ENCODE measurements around the gene CHSY3.

DNA sequence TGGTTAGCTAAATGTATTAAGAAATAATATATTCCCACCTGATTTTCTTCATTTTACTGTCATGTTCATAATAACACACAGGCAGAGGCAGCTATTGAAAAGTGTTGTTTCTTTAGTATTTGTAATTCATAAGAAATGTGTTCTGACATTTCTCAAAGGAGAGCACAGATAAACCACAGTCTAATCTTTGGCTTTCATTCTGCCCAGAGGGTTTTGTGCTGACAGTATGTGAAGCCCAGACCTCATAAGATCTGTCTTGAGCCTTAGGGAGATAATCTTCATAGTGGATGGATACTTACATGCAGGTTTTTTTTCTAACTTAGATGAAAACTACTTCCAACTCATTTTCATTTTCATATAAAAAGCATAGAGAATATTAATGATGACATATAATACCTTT is 206.1 kb downstream of the CHSY3 start:
- TF ChIP-seq, protein P1, sequence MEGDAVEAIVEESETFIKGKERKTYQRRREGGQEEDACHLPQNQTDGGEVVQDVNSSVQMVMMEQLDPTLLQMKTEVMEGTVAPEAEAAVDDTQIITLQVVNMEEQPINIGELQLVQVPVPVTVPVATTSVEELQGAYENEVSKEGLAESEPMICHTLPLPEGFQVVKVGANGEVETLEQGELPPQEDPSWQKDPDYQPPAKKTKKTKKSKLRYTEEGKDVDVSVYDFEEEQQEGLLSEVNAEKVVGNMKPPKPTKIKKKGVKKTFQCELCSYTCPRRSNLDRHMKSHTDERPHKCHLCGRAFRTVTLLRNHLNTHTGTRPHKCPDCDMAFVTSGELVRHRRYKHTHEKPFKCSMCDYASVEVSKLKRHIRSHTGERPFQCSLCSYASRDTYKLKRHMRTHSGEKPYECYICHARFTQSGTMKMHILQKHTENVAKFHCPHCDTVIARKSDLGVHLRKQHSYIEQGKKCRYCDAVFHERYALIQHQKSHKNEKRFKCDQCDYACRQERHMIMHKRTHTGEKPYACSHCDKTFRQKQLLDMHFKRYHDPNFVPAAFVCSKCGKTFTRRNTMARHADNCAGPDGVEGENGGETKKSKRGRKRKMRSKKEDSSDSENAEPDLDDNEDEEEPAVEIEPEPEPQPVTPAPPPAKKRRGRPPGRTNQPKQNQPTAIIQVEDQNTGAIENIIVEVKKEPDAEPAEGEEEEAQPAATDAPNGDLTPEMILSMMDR (IDR thresholded peaks at IDR 0.05): no peak
- no peak for TF ChIP-seq POLR2A (IDR thresholded peaks at IDR 0.05)
